ENCODE measurements around the gene TMEM176A.

TMEM176A gene

DNA sequence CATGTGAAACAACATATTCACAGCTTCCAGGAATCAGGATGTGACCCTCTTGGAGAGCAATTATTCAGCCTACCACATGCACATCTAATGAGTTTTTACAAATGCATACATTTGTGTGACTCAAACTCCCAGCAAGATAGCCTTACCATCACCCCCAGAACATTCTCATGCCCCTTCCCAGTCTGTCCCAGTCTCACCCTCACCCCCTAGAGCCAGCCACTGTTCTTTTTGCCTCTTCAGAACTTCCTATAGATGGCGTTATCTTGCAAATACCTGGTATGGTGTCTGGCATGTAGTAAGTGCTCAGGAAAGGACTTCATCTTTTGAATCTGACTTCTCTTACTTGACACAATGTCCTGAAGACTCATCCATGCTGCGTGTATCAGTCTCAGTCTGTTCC, 27.8 kb downstream of the TMEM176A start:
- Histone ChIP-seq H3K27ac (ENCODE audit: low read depth, low read length) (no peak overlapping the region), H3K36me3 (ENCODE audit: control insufficient read depth in 5 of 5, insufficient read depth in 5 of 5, low read length in 5 of 5) (no peaks in the 10 kb centered on the region), H3K27me3 (ENCODE audit: control insufficient read depth in 5 of 5, insufficient read depth in 4 of 5, low read length in 5 of 5) (peaks cover 0 to 7% (median 0%) of the 10 kb centered on the region in 5 donors), H3K9ac (ENCODE audit: low read length in 5 of 5) (no peak overlapping the region), H3K9me3 (ENCODE audit: control insufficient read depth in 5 of 5, low read length in 5 of 5) (no peaks in the 10 kb centered on the region), H3K4me1 (ENCODE audit: control insufficient read depth in 5 of 5, insufficient read depth in 5 of 5, low read length in 5 of 5) (peaks cover 0 to 5% (median 0%) of the 10 kb centered on the region in 5 donors), H3K4me3 (ENCODE audit: low read depth in 1 of 5, low read length in 5 of 5) (no peak overlapping the region)

DNA sequence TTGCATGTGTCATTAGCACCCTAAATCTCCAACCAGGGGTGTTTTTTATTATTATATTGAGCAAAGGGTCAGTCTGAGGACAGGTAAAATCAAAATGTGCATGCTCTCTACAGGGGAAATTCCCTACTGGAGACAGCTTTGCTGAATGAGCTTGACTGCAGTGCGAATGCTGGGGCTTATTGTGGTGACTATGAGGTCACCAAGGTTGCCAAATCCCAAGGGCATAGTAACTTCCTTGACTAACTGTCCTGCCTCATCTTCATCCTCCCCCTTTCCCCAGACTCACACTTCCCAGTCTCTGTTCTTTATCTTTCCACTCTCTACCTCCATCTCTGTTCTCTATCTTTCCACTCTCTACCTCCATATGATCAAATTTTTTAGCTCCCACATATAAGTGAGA, 28.9 kb downstream of the TMEM176A start:
- H3K9me3 ChIP-seq (ENCODE audit: control insufficient read depth in 5 of 5, low read length in 5 of 5), result no peaks in the 10 kb centered on the region
- H3K27me3 ChIP-seq (ENCODE audit: control insufficient read depth in 5 of 5, insufficient read depth in 4 of 5, low read length in 5 of 5), result peaks cover 0 to 7% (median 0%) of the 10 kb centered on the region in 5 donors
- H3K4me1 ChIP-seq (ENCODE audit: control insufficient read depth in 5 of 5, insufficient read depth in 5 of 5, low read length in 5 of 5), result peaks cover 0 to 5% (median 0%) of the 10 kb centered on the region in 5 donors
- no peak overlapping the region for H3K4me3 ChIP-seq (ENCODE audit: low read depth in 1 of 5, low read length in 5 of 5)
- H3K36me3 ChIP-seq (ENCODE audit: control insufficient read depth in 5 of 5, insufficient read depth in 5 of 5, low read length in 5 of 5), result no peaks in the 10 kb centered on the region
- H3K9ac ChIP-seq (ENCODE audit: low read length in 5 of 5), result no peak overlapping the region
- H3K27ac ChIP-seq (ENCODE audit: low read depth, low read length), result no peak overlapping the region

GRCh38 chr7:150830937-150831336, 30.4 kb downstream of the TMEM176A start:
- Histone ChIP-seq H3K36me3 (ENCODE audit: control insufficient read depth in 5 of 5, insufficient read depth in 5 of 5, low read length in 5 of 5) (no peaks in the 10 kb centered on the region), H3K4me1 (ENCODE audit: control insufficient read depth in 5 of 5, insufficient read depth in 5 of 5, low read length in 5 of 5) (peaks cover 0 to 5% (median 0%) of the 10 kb centered on the region in 5 donors), H3K9me3 (ENCODE audit: control insufficient read depth in 5 of 5, low read length in 5 of 5) (no peaks in the 10 kb centered on the region), H3K9ac (ENCODE audit: low read length in 5 of 5) (no peak overlapping the region), H3K27me3 (ENCODE audit: control insufficient read depth in 5 of 5, insufficient read depth in 4 of 5, low read length in 5 of 5) (peaks cover 0 to 7% (median 0%) of the 10 kb centered on the region in 5 donors), H3K27ac (ENCODE audit: low read depth, low read length) (no peak overlapping the region), H3K4me3 (ENCODE audit: low read depth in 1 of 5, low read length in 5 of 5) (no peak overlapping the region)

GRCh38 chr7:150831851-150832250, 31.3 kb downstream of the TMEM176A start:
- no peaks in the 10 kb centered on the region for H3K4me1 ChIP-seq (ENCODE audit: control insufficient read depth in 5 of 5, insufficient read depth in 5 of 5, low read length in 5 of 5)
- H3K4me3 ChIP-seq (ENCODE audit: low read depth in 1 of 5, low read length in 5 of 5), result no peak overlapping the region
- H3K36me3 ChIP-seq (ENCODE audit: control insufficient read depth in 5 of 5, insufficient read depth in 5 of 5, low read length in 5 of 5), result no peaks in the 10 kb centered on the region
- no peak overlapping the region for H3K27ac ChIP-seq (ENCODE audit: low read depth, low read length)
- no peaks in the 10 kb centered on the region for H3K9me3 ChIP-seq (ENCODE audit: control insufficient read depth in 5 of 5, low read length in 5 of 5)
- H3K27me3 ChIP-seq (ENCODE audit: control insufficient read depth in 5 of 5, insufficient read depth in 4 of 5, low read length in 5 of 5), result peaks cover 0 to 7% (median 0%) of the 10 kb centered on the region in 5 donors
- no peak overlapping the region for H3K9ac ChIP-seq (ENCODE audit: low read length in 5 of 5)

- Histone ChIP-seq H3K9me3 (ENCODE audit: control insufficient read depth in 5 of 5, low read length in 5 of 5) (no peaks in the 10 kb centered on the region), H3K4me3 (ENCODE audit: low read depth in 1 of 5, low read length in 5 of 5) (no peak overlapping the region), H3K9ac (ENCODE audit: low read length in 5 of 5) (no peak overlapping the region), H3K36me3 (ENCODE audit: control insufficient read depth in 5 of 5, insufficient read depth in 5 of 5, low read length in 5 of 5) (no peaks in the 10 kb centered on the region), H3K27me3 (ENCODE audit: control insufficient read depth in 5 of 5, insufficient read depth in 4 of 5, low read length in 5 of 5) (peaks cover 0 to 7% (median 0%) of the 10 kb centered on the region in 5 donors), H3K27ac (ENCODE audit: low read depth, low read length) (no peak overlapping the region), H3K4me1 (ENCODE audit: control insufficient read depth in 5 of 5, insufficient read depth in 5 of 5, low read length in 5 of 5) (no peaks in the 10 kb centered on the region)
Measured at GRCh38 chr7:150835019-150835418, 34.5 kb downstream of the TMEM176A start.

DNA sequence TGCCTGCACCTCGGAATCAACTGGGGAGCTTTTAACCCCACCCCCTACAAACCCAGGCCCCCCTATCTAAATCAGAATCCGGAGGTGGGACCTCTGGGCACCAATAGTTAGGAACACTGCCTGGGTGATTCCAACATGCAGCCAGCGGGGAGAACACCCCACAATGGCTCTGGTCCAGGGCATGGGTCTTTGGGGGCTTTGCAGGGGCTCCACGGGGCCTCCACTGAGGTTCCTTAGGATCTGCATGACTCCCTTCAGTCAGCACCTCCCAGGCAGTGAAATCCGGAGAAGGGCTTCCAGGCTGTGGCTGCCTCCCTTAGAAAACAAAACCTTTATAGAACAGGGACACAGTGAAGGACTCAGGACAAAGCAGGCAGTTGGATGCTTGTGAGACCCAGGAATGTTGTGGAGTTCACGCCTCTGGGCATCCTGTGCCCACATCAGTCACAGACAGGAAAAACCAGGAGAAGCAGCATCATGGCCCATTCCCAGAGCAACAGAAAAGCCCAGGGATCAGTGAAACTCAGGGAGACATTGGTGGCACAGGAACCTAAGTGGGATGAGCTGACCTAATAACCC, 35.2 kb downstream of the TMEM176A start:
- H3K36me3 ChIP-seq (ENCODE audit: control insufficient read depth in 5 of 5, insufficient read depth in 5 of 5, low read length in 5 of 5), result no peaks in the 10 kb centered on the region
- no peak overlapping the region for H3K4me3 ChIP-seq (ENCODE audit: low read depth in 1 of 5, low read length in 5 of 5)
- H3K4me1 ChIP-seq (ENCODE audit: control insufficient read depth in 5 of 5, insufficient read depth in 5 of 5, low read length in 5 of 5), result no peaks in the 10 kb centered on the region
- H3K9me3 ChIP-seq (ENCODE audit: control insufficient read depth in 5 of 5, low read length in 5 of 5), result no peaks in the 10 kb centered on the region
- no peak overlapping the region for H3K27ac ChIP-seq (ENCODE audit: low read depth, low read length)
- peaks cover 0 to 7% (median 0%) of the 10 kb centered on the region in 5 donors for H3K27me3 ChIP-seq (ENCODE audit: control insufficient read depth in 5 of 5, insufficient read depth in 4 of 5, low read length in 5 of 5)
- H3K9ac ChIP-seq (ENCODE audit: low read length in 5 of 5), result no peak overlapping the region

- H3K4me3 ChIP-seq (ENCODE audit: low read depth in 1 of 5, low read length in 5 of 5), result no peak overlapping the region
- H3K9me3 ChIP-seq (ENCODE audit: control insufficient read depth in 5 of 5, low read length in 5 of 5), result peaks cover 0 to 4% (median 0%) of the 10 kb centered on the region in 5 donors
- H3K9ac ChIP-seq (ENCODE audit: low read length in 5 of 5), result no peak overlapping the region
- H3K27me3 ChIP-seq (ENCODE audit: control insufficient read depth in 5 of 5, insufficient read depth in 4 of 5, low read length in 5 of 5), result peaks cover 0 to 3% (median 0%) of the 10 kb centered on the region in 5 donors
- H3K36me3 ChIP-seq (ENCODE audit: control insufficient read depth in 5 of 5, insufficient read depth in 5 of 5, low read length in 5 of 5), result no peaks in the 10 kb centered on the region
- H3K4me1 ChIP-seq (ENCODE audit: control insufficient read depth in 5 of 5, insufficient read depth in 5 of 5, low read length in 5 of 5), result no peaks in the 10 kb centered on the region
- no peak overlapping the region for H3K27ac ChIP-seq (ENCODE audit: low read depth, low read length)
Measured at GRCh38 chr7:150838965-150839650, 38.5 kb downstream of the TMEM176A start.

DNA sequence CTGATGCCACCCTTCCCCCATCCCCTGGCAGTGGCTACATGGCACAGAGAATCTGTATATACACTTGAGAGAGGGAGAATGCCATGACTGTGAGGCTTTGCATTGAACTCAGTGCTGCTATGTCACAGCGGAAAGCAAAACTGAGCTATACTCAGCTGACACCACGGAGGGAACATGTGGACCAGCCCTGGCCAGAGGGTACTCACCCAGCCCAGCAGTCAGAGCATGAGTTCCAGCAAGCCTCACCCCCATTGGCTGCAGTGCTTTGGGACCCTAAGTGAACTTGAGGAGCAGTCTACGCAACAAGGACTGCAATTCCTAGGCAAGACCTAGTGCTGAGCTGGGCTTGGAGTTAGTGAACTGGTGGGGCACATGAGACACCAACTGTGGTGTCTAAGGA, 41.4 kb downstream of the TMEM176A start:
- Histone ChIP-seq H3K27me3 (ENCODE audit: control insufficient read depth in 5 of 5, insufficient read depth in 4 of 5, low read length in 5 of 5) (no peaks in the 10 kb centered on the region), H3K36me3 (ENCODE audit: control insufficient read depth in 5 of 5, insufficient read depth in 5 of 5, low read length in 5 of 5) (no peaks in the 10 kb centered on the region), H3K4me1 (ENCODE audit: control insufficient read depth in 5 of 5, insufficient read depth in 5 of 5, low read length in 5 of 5) (peaks cover 0 to 19% (median 2%) of the 10 kb centered on the region in 5 donors), H3K9ac (ENCODE audit: low read length in 5 of 5) (no peak overlapping the region), H3K4me3 (ENCODE audit: low read depth in 1 of 5, low read length in 5 of 5) (no peak overlapping the region), H3K9me3 (ENCODE audit: control insufficient read depth in 5 of 5, low read length in 5 of 5) (peaks cover 0 to 4% (median 0%) of the 10 kb centered on the region in 5 donors), H3K27ac (ENCODE audit: low read depth, low read length) (no peak overlapping the region)

- Histone ChIP-seq H3K9ac (ENCODE audit: low read length in 5 of 5) (no peak overlapping the region), H3K4me1 (ENCODE audit: control insufficient read depth in 5 of 5, insufficient read depth in 5 of 5, low read length in 5 of 5) (peaks cover 0 to 20% (median 2%) of the 10 kb centered on the region in 5 donors), H3K27me3 (ENCODE audit: control insufficient read depth in 5 of 5, insufficient read depth in 4 of 5, low read length in 5 of 5) (no peaks in the 10 kb centered on the region), H3K4me3 (ENCODE audit: low read depth in 1 of 5, low read length in 5 of 5) (no peak overlapping the region), H3K9me3 (ENCODE audit: control insufficient read depth in 5 of 5, low read length in 5 of 5) (peaks cover 0 to 4% (median 0%) of the 10 kb centered on the region in 5 donors), H3K27ac (ENCODE audit: low read depth, low read length) (no peak overlapping the region), H3K36me3 (ENCODE audit: control insufficient read depth in 5 of 5, insufficient read depth in 5 of 5, low read length in 5 of 5) (no peaks in the 10 kb centered on the region)
Measured at GRCh38 chr7:150842716-150843115, 42.1 kb downstream of the TMEM176A start.

DNA sequence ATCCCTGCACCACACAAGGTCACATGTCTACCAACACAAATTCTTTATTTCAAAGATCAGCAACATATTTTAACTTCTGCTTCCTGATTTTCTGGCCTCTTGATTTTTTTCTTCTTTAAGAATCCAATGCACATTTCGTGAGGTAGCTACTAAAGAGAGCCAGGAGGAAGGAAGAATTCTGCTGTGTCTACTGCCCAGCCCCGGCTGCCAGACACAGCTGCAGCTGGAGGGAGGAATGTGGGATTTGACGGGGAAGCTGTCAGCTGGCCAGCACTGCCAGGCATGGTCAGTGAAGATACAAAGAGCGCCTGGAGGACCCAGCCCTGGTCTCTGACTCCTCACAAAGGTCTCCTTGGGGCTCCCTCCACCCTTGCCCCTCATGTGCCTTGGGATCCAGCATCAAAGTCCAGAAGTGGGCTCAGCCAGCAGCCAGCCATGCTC, 44.9 kb downstream of the TMEM176A start:
- H3K36me3 ChIP-seq (ENCODE audit: control insufficient read depth in 5 of 5, insufficient read depth in 5 of 5, low read length in 5 of 5), result no peaks in the 10 kb centered on the region
- H3K4me3 ChIP-seq (ENCODE audit: low read depth in 1 of 5, low read length in 5 of 5), result no peak overlapping the region
- H3K4me1 ChIP-seq (ENCODE audit: control insufficient read depth in 5 of 5, insufficient read depth in 5 of 5, low read length in 5 of 5), result peaks cover 0 to 20% (median 2%) of the 10 kb centered on the region in 5 donors
- peaks cover 0 to 3% (median 0%) of the 10 kb centered on the region in 5 donors for H3K27me3 ChIP-seq (ENCODE audit: control insufficient read depth in 5 of 5, insufficient read depth in 4 of 5, low read length in 5 of 5)
- H3K9ac ChIP-seq (ENCODE audit: low read length in 5 of 5), result no peak overlapping the region
- H3K27ac ChIP-seq (ENCODE audit: low read depth, low read length), result no peak overlapping the region
- peaks cover 0 to 4% (median 0%) of the 10 kb centered on the region in 5 donors for H3K9me3 ChIP-seq (ENCODE audit: control insufficient read depth in 5 of 5, low read length in 5 of 5)

Data from subcutaneous abdominal adipose tissue (tissue), 5 donors.